GM04503 (cell line): ENCODE measurements around the gene OR2A7.
"Not testable (repeated sequence)": the region's sequence is repeated elsewhere in the genome, so short reads cannot be mapped to it uniquely, and the experiment has no call there.

Experiments used
- DNase-seq: peaks from one replicate; pipeline ENCODE4 v3.0.0-alpha.2; 2012; ENCODE audit warnings: low read depth

OR2A7 gene

GRCh38 chr7:144264692-144265091 lies at the start of gene OR2A7:
Gene OR2A7 (minus strand): TSS chr7:144264792. CDS start chr7:144259628, 5,164 bp downstream.
- DNase-seq = not testable (repeated sequence)

- not testable (repeated sequence) for DNase-seq
Measured at GRCh38 chr7:144311872-144312469, 47.4 kb upstream of the OR2A7 start, which contains the start of gene OR2A1. Gene OR2A1 (plus strand): TSS chr7:144312419. CDS start chr7:144318125, 5,706 bp downstream.

- DNase-seq = not testable (repeated sequence)
Measured at GRCh38 chr7:144311218-144311617, 46.6 kb upstream of the OR2A7 start.

GRCh38 chr7:144309702-144310101 lies 45.1 kb upstream of the OR2A7 start:
- DNase-seq = not testable (repeated sequence)

GRCh38 chr7:144305156-144305555 lies 40.6 kb upstream of the OR2A7 start:
- not testable (repeated sequence) for DNase-seq

- not testable (repeated sequence) for DNase-seq
Measured at GRCh38 chr7:144303607-144304006, 39.0 kb upstream of the OR2A7 start.

- not testable (repeated sequence) for DNase-seq
Measured at GRCh38 chr7:144302578-144303303, 38.1 kb upstream of the OR2A7 start.

GRCh38 chr7:144293794-144294499 lies 29.4 kb upstream of the OR2A7 start:
- DNase-seq = not testable (repeated sequence)

- not testable (repeated sequence) for DNase-seq
Measured at GRCh38 chr7:144292384-144293161, 28.0 kb upstream of the OR2A7 start.

- not testable (repeated sequence) for DNase-seq
Measured at GRCh38 chr7:144291607-144292006, 27.0 kb upstream of the OR2A7 start.

- not testable (repeated sequence) for DNase-seq
Measured at GRCh38 chr7:144287171-144287784, 22.7 kb upstream of the OR2A7 start.

- not testable (repeated sequence) for DNase-seq
Measured at GRCh38 chr7:144283716-144284115, 19.1 kb upstream of the OR2A7 start.

- not testable (repeated sequence) for DNase-seq
Measured at GRCh38 chr7:144282490-144282889, 17.9 kb upstream of the OR2A7 start.

GRCh38 chr7:144281981-144282380 lies 17.4 kb upstream of the OR2A7 start:
- DNase-seq = not testable (repeated sequence)

GRCh38 chr7:144280010-144280409 lies 15.4 kb upstream of the OR2A7 start:
- not testable (repeated sequence) for DNase-seq

GRCh38 chr7:144275281-144275680 lies 10.7 kb upstream of the OR2A7 start:
- DNase-seq = not testable (repeated sequence)

GRCh38 chr7:144269188-144269587 lies 4.6 kb upstream of the OR2A7 start, which contains the start of gene CTAGE8:
Gene CTAGE8 (minus strand): TSS chr7:144269288. CDS start chr7:144269250, 38 bp downstream.
- DNase-seq = not testable (repeated sequence)

GRCh38 chr7:144262128-144262527 lies 2.5 kb downstream of the OR2A7 start:
- DNase-seq = not testable (repeated sequence)

GRCh38 chr7:144259067-144259466 lies 5.5 kb downstream of the OR2A7 start:
- not testable (repeated sequence) for DNase-seq

- DNase-seq = no peak
Measured at GRCh38 chr7:144256112-144256511, 8.5 kb downstream of the OR2A7 start.

- no peak for DNase-seq
Measured at GRCh38 chr7:144255471-144255897, 9.1 kb downstream of the OR2A7 start.
